GM21367 (cell line): ENCODE results near the gene ATRX.
"Not testable (repeated sequence)": the region's sequence is repeated elsewhere in the genome, so short reads cannot be mapped to it uniquely, and the experiment has no call there.

ENCODE experiments used
- ATAC-seq: cut with Tn5 transposase; IDR thresholded peaks from one replicate; pipeline ENCODE4 v1.9.1; 2021; ENCODE audit not compliant: unreplicated experiment

The ATRX gene

GRCh38 chrX:77510007-77510406 lies 276.0 kb downstream of the ATRX start:
- ATAC-seq: no peak

GRCh38 chrX:77505227-77505626 lies 280.8 kb downstream of the ATRX start:
- ATAC-seq: no peak

- no peak for ATAC-seq
Measured at GRCh38 chrX:77502951-77503525, 283.0 kb downstream of the ATRX start.

- not testable (repeated sequence) for ATAC-seq
Measured at GRCh38 chrX:77500164-77500563, 285.9 kb downstream of the ATRX start.

- ATAC-seq: no peak
Measured at GRCh38 chrX:77493677-77494553, 292.1 kb downstream of the ATRX start.

- ATAC-seq: no peak
Measured at GRCh38 chrX:77484045-77484444, 302.0 kb downstream of the ATRX start.

- no peak for ATAC-seq
Measured at GRCh38 chrX:77455437-77455836, 330.6 kb downstream of the ATRX start.
